Astrocyte of the cerebellum (primary cell): ENCODE measurements around the gene TTC39A.

Experiments
- DNase-seq: peaks from one replicate; pipeline ENCODE4 v3.0.0-alpha.2; 2011; ENCODE audit warnings: low read depth
- H3K4me3 ChIP-seq: 2 replicates; pipeline ENCODE4 v1.5.1; 2011; ENCODE audit warnings: mild to moderate bottlenecking, low read depth, low read length, moderate library complexity
- CTCF ChIP-seq: IDR thresholded peaks from 2 replicates; pipeline ENCODE4 v1.5.1; 2012; ENCODE audit warnings: low read length, low read depth, moderate library complexity, mild to moderate bottlenecking; ENCODE audit errors: missing control alignments
- in situ Hi-C: cut with HindIII; loops from 2 replicates; pipeline ENCODE4 v1.10.0; 2017; ENCODE audit warnings: low sequenced_read_pairs

The TTC39A gene

GRCh38 chr1:51347398-51348146, 17.2 kb upstream of the TTC39A start:
- no peak for TF ChIP-seq CTCF
- in situ Hi-C loops: no loop called here
- no peak for DNase-seq

GRCh38 chr1:51346086-51346942, 16.0 kb upstream of the TTC39A start:
- DNase-seq: no peak
- in situ Hi-C loops: no loop called here
- H3K4me3 ChIP-seq: no peak overlapping the region
- no peak for TF ChIP-seq CTCF

More at GRCh38 chr1:51347398-51348146, 17.2 kb upstream of the TTC39A start:
- H3K4me3 ChIP-seq: no peak overlapping the region

GRCh38 chr1:51345300-51345687, 14.9 kb upstream of the TTC39A start:
- no peak overlapping the region for H3K4me3 ChIP-seq
- no peak for DNase-seq
- TF ChIP-seq CTCF: no peak
- in situ Hi-C loops: no loop called here

- H3K4me3 ChIP-seq: peak overlapping the region; percentile 20
- no peak for DNase-seq
- in situ Hi-C loops: no loop called here
- no peak for TF ChIP-seq CTCF
Observed at GRCh38 chr1:51344602-51345299, 14.4 kb upstream of the TTC39A start.

- in situ Hi-C loops: no loop called here
- TF ChIP-seq CTCF: no peak
- no peak for DNase-seq
- no peak overlapping the region for H3K4me3 ChIP-seq
Observed at GRCh38 chr1:51344276-51344601, 13.9 kb upstream of the TTC39A start.

- DNase-seq: no peak
- TF ChIP-seq CTCF: no peak
- no peak overlapping the region for H3K4me3 ChIP-seq
- in situ Hi-C loops: no loop called here
Observed at GRCh38 chr1:51343624-51344023, 13.3 kb upstream of the TTC39A start.
